Measurements from ENCODE around the gene FBXW8. TPM values are rescaled to one million over a fixed set of nuclear protein-coding genes. Genes with fewer than 3 reads are reported as not detected.

FBXW8 gene
- total RNA-seq, 1 experiment from 2014 or later = 15.3 TPM

- Histone ChIP-seq H2AFZ (ENCODE audit: low read length) (no peak overlapping the region), H2BK120ac (ENCODE audit: low read depth, low read length, poor library complexity, severe bottlenecking) (no peak overlapping the region), H2BK12ac (ENCODE audit: insufficient read length, low read depth, low read length) (no peak overlapping the region), H3K23ac (ENCODE audit: insufficient read length, low read depth, low read length) (no peak overlapping the region), H4K91ac (ENCODE audit: insufficient read length, low read depth, low read length) (no peak overlapping the region), H3K14ac (ENCODE audit: insufficient read depth, low read length) (no peak overlapping the region), H4K8ac (replicated peaks; ENCODE audit: insufficient read length, low read depth, low read length) (no peak overlapping the region), H3K23me2 (ENCODE audit: insufficient read length, low read depth, low read length, poor library complexity, severe bottlenecking) (no peaks in the 10 kb centered on the region), H2AK5ac (ENCODE audit: insufficient read length, low read length) (no peak overlapping the region), H3K4me2 (ENCODE audit: insufficient read depth, insufficient read length, low read length) (no peak overlapping the region), H2BK15ac (ENCODE audit: low read depth, low read length) (no peak overlapping the region), H4K20me1 (ENCODE audit: control insufficient read depth, insufficient read depth, insufficient read length) (no peaks in the 10 kb centered on the region), H3K18ac (ENCODE audit: insufficient read length, low read depth, low read length) (no peak overlapping the region), H3K79me1 (ENCODE audit: insufficient read depth, low read depth, low read length, poor library complexity, severe bottlenecking) (no peaks in the 10 kb centered on the region), H3K4me1 (ENCODE audit: insufficient read depth, low read length) (peaks cover 2% of the 10 kb centered on the region; the same call in 1 of the 2 replicates), H3K56ac (ENCODE audit: insufficient read length, low read depth, low read length) (no peak overlapping the region), H4K5ac (ENCODE audit: insufficient read length, low read depth, low read length) (no peak overlapping the region), H3T11ph (ENCODE audit: low read length) (no peak overlapping the region), H3K9me3 (ENCODE audit: control insufficient read depth, low read depth, low read length) (no peaks in the 10 kb centered on the region), H2BK5ac (ENCODE audit: insufficient read length, low read length) (no peak overlapping the region), H3K79me2 (ENCODE audit: insufficient read depth, low read length) (no peaks in the 10 kb centered on the region), H3K27me3 (ENCODE audit: insufficient read depth, low read length) (no peaks in the 10 kb centered on the region), H3K4ac (ENCODE audit: low read depth, low read length) (no peak overlapping the region), H3K27ac (ENCODE audit: insufficient read length, low read depth, low read length) (no peak overlapping the region), H2BK20ac (ENCODE audit: low read depth, low read length, poor library complexity, severe bottlenecking) (no peak overlapping the region), H3K9ac (ENCODE audit: extremely low read depth, insufficient read length, low read length) (no peak overlapping the region)
- no peak overlapping the region for H3K4me3 Mint-ChIP-seq
- H3K27me3 Mint-ChIP-seq (ENCODE audit: low read depth) = no peaks in the 10 kb centered on the region
- DNase-seq = no peak
- no peak for TF ChIP-seq CTCF (conservative IDR thresholded peaks at IDR 0.05)
- no CpG with 5 or more reads among the region's 8 CpGs for WGBS (ENCODE audit: extremely low coverage, insufficient read length, low lambda C conversion rate)
- peaks cover 11 to 13% of the 10 kb centered on the region in 2 experiments for H3K4me1 Mint-ChIP-seq
- peaks cover 0 to 7% (median 2%) of the 10 kb centered on the region in 3 experiments; a peak in 3 of 7 replicates for H3K36me3 Mint-ChIP-seq (ENCODE audit: insufficient read depth in 1 of 3, low read depth in 3 of 3)
- H3K9me3 Mint-ChIP-seq = no peaks in the 10 kb centered on the region
- H3K27ac Mint-ChIP-seq = no peak overlapping the region
Observed at GRCh38 chr12:116996621-116997020, 85.9 kb downstream of the FBXW8 start.
